H1 (cell line): ENCODE results near the gene TEKTIP1.
"Not testable (repeated sequence)": the region's sequence is repeated elsewhere in the genome, so short reads cannot be mapped to it uniquely, and the experiment has no call there.

Source experiments
- CTCF ChIP-seq, 3 experiments: IDR thresholded peaks; 1 replicate in 2 of 3; 2 replicates in 1 of 3; pipeline versions ENCODE4 v1.5.1 to v1.6.1; 2011; ENCODE audit warnings: low read length in 3 of 3, mild to moderate bottlenecking in 3 of 3, inconsistent platforms in 2 of 3, low read depth in 1 of 3, moderate library complexity in 1 of 3; ENCODE audit not compliant: insufficient read depth in 1 of 3; ENCODE audit errors: control extremely low read depth in 1 of 3
- EP300 ChIP-seq, 2 experiments: IDR thresholded peaks; 1 replicate in 1 of 2; 2 replicates in 1 of 2; pipeline ENCODE4 v1.6.1; 2011 to 2012; ENCODE audit warnings: low read depth in 2 of 2, low read length in 2 of 2, mild to moderate bottlenecking in 2 of 2, borderline replicate concordance in 1 of 2, inconsistent platforms in 1 of 2, moderate library complexity in 1 of 2
- JUN ChIP-seq: IDR thresholded peaks from 2 replicates; pipeline ENCODE4 v1.6.1; 2011; ENCODE audit warnings: low read depth, mild to moderate bottlenecking, improper control_type of control experiment, low read length
- MAFK ChIP-seq: IDR thresholded peaks from 2 replicates; pipeline ENCODE4 v1.6.1; 2012; ENCODE audit warnings: low read depth, mild to moderate bottlenecking, improper control_type of control experiment, low read length
- POLR2A ChIP-seq, 2 experiments: IDR thresholded peaks; 1 replicate in 1 of 2; 2 replicates in 1 of 2; pipeline ENCODE4 v1.6.1; 2011; ENCODE audit warnings: low read depth in 2 of 2, low read length in 2 of 2, mild to moderate bottlenecking in 2 of 2; ENCODE audit errors: control extremely low read depth in 1 of 2
- RNF2 ChIP-seq: fragments of 200-900, 300-1000 bp; sonication (generic); IDR thresholded peaks from 2 replicates; pipeline ENCODE4 v1.7.1; 2016; ENCODE audit warnings: borderline replicate concordance, low read depth, mild to moderate bottlenecking, antibody characterized with exemption, low read length; ENCODE audit not compliant: poor library complexity, severe bottlenecking; ENCODE audit errors: missing control alignments
- SP1 ChIP-seq: IDR thresholded peaks from 2 replicates; pipeline ENCODE4 v1.6.1; 2011; ENCODE audit warnings: low read depth, low read length
- TCF12 ChIP-seq: IDR thresholded peaks from 2 replicates; pipeline ENCODE4 v1.6.1; 2011; ENCODE audit warnings: low read depth, mild to moderate bottlenecking, low read length

GRCh38 chr19:3529299-3529698, 9.7 kb upstream of the TEKTIP1 start:
- not testable (repeated sequence) for TF ChIP-seq CTCF (IDR thresholded peaks at IDR 0.05; ENCODE audit: control extremely low read depth in 1 of 3, insufficient read depth in 1 of 3, low read depth in 1 of 3, low read length in 3 of 3); EP300 (IDR thresholded peaks at IDR 0.05; ENCODE audit: borderline replicate concordance in 1 of 2, low read depth in 2 of 2, low read length in 2 of 2); POLR2A (IDR thresholded peaks at IDR 0.05; ENCODE audit: control extremely low read depth in 1 of 2, low read depth in 2 of 2, low read length in 2 of 2); SP1; MAFK; RNF2; TCF12; JUN
